Measurements from ENCODE around the gene GRIP1. TPM values are rescaled to one million over a fixed set of nuclear protein-coding genes. Genes with fewer than 3 reads are reported as not detected.

GRIP1 gene
- total and polyA plus RNA-seq, 10 of the 15 experiments (the other 5 are each of a cell fraction or from before 2014, with no cell fraction given) = 0.05 to 0.85 (median 0.50) TPM; not detected in 7

- ChIA-PET CTCF (no interaction called here), SMC1A (ENCODE audit: uncharacterized antibody, unreplicated experiment) (no interaction called here), POLR2A (no interaction called here), RAD21 (ENCODE audit: unreplicated experiment) (no interaction called here)
- no peak for FAIRE-seq
- ATAC-seq = no peak
- H2AFZ ChIP-seq (ENCODE audit: control insufficient read depth, low read depth, low read length) = no peak overlapping the region
- WGBS (ENCODE audit: insufficient coverage, insufficient replicate concordance, low lambda C conversion rate, missing lambda C conversion rate) = 29% methylated on average over 2 of the region's 2 CpGs
- no peaks in the 10 kb centered on the region for H3K4me1 ChIP-seq (ENCODE audit: control insufficient read depth, insufficient read depth, low read length)
- no TSS peak for BruUV-seq (replicated peaks)
- DNase-seq (ENCODE audit: low read depth, low spot score) = no peak
- no peaks in the 10 kb centered on the region for H3K36me3 ChIP-seq (ENCODE audit: control insufficient read depth in 2 of 2, insufficient read depth in 2 of 2, low read length in 1 of 2)
- H4K20me1 ChIP-seq (ENCODE audit: control insufficient read depth, insufficient read depth) = no peaks in the 10 kb centered on the region
- no peaks in the 10 kb centered on the region for H3K27me3 ChIP-seq (replicated peaks in 1 of 2; ENCODE audit: control insufficient read depth in 2 of 2, insufficient read depth in 2 of 2, low read length in 1 of 2)
- no peak overlapping the region for H3K27ac ChIP-seq (ENCODE audit: control insufficient read depth, insufficient read depth)
- in situ Hi-C loops (cut with MboI) (no loop called here), intact Hi-C loops (cut with micrococcal nuclease; ENCODE audit: unreplicated experiment) (no loop called here)
- H3K9ac ChIP-seq (ENCODE audit: control insufficient read depth, insufficient read depth, low read length) = no peak overlapping the region
- H3K4me2 ChIP-seq (ENCODE audit: control insufficient read depth, insufficient read depth) = no peak overlapping the region
- H3K4me3 ChIP-seq = no peak overlapping the region
- H3K79me2 ChIP-seq (ENCODE audit: control insufficient read depth, insufficient read depth, low read length) = no peaks in the 10 kb centered on the region
- H3K9me3 ChIP-seq (replicated peaks; ENCODE audit: control insufficient read depth, insufficient read depth, low read length) = no peaks in the 10 kb centered on the region
- no peak for TF ChIP-seq PAX8 (IDR thresholded peaks at IDR 0.05)
- TF ChIP-seq FOXM1 (IDR thresholded peaks at IDR 0.05; ENCODE audit: low read depth, low read length) = no peak
- no peak for TF ChIP-seq SKIL (IDR thresholded peaks at IDR 0.05; ENCODE audit: low read depth, poor library complexity, severe bottlenecking)
- no peak for TF ChIP-seq IRF3 (IDR thresholded peaks at IDR 0.05)
- no peak for TF ChIP-seq PRDM15 (CRISPR knock-in tag; IDR thresholded peaks at IDR 0.05)
- no peak for TF ChIP-seq HSF1 (IDR thresholded peaks at IDR 0.05; ENCODE audit: low read depth, low read length)
- no peak for TF ChIP-seq ZNF592 (IDR thresholded peaks at IDR 0.05)
- TF ChIP-seq ATF3 (IDR thresholded peaks at IDR 0.05; ENCODE audit: borderline replicate concordance, extremely low read depth, low read depth, low read length) = no peak
- no peak for TF ChIP-seq USF2 (IDR thresholded peaks at IDR 0.05; ENCODE audit: borderline replicate concordance, low read depth, low read length)
Measured at GRCh38 chr12:66456612-66457011, 222.3 kb downstream of the GRIP1 start.

Measured in GM12878 (cell line).